SK-N-SH (cell line): ENCODE measurements around the gene FTCD. TPM values are rescaled to one million over a fixed set of nuclear protein-coding genes. Genes with fewer than 3 reads are reported as not detected.

Experiments
- CTCF ChIA-PET: fragments of 300-600, 350-600 bp; formaldehyde crosslinking; extraction: SDS; loops from one replicate; lab custom pipeline; 2021; lab: Yijun Ruan, JAX
- POLR2A ChIA-PET: fragments of 350-600 bp; sonication (Branson Sonifier 250); formaldehyde crosslinking; extraction: SDS; loops from one replicate; lab custom pipeline; 2020; ENCODE audit warnings: antibody characterized with exemption, inconsistent platforms; lab: Yijun Ruan, JAX
- DNase-seq: peaks from one replicate; pipeline ENCODE4 v3.0.0; 2012
- H2AFZ ChIP-seq: fragments of 200-600 bp; sonication (generic); 2 replicates; pipeline ENCODE4 v1.8.1; 2016; ENCODE audit warnings: antibody characterized with exemption, mild to moderate bottlenecking, low read depth
- H3F3A ChIP-seq: fragments of 200-600 bp; sonication (generic); replicated peaks from 2 replicates; pipeline ENCODE3; 2016; ENCODE audit warnings: antibody characterized with exemption, mild to moderate bottlenecking; ENCODE audit not compliant: insufficient read depth
- H3K27ac ChIP-seq, 2 experiments: fragments of 200-500 bp in 1 of 2; fragments of 200-600 bp in 1 of 2; sonication (Bioruptor generic) in 1 of 2; sonication (generic), shearing (Covaris generic) in 1 of 2; 2 replicates each; pipeline versions ENCODE4 v1.5.1 to v1.6.1; 2014 to 2016; ENCODE audit warnings: low read depth in 2 of 2, inconsistent platforms in 1 of 2, low read length in 1 of 2, mild to moderate bottlenecking in 1 of 2, mixed read lengths in 1 of 2
- H3K27me3 ChIP-seq: fragments of 200-600 bp; sonication (generic), shearing (Covaris generic); 2 replicates; pipeline ENCODE4 v1.6.1; 2016; ENCODE audit warnings: mixed run types; ENCODE audit not compliant: insufficient read depth
- H3K36me3 ChIP-seq, 2 experiments: fragments of 200-500 bp in 1 of 2; fragments of 200-600 bp in 1 of 2; sonication (Bioruptor generic) in 1 of 2; sonication (generic) in 1 of 2; replicated peaks in 1 of 2; 2 replicates each; pipeline versions ENCODE3 to v1.5.1; 2014 to 2016; ENCODE audit warnings: low read length in 1 of 2, mild to moderate bottlenecking in 1 of 2; ENCODE audit not compliant: insufficient read depth in 2 of 2, control insufficient read depth in 1 of 2
- H3K4me1 ChIP-seq, 2 experiments: fragments of 200-500 bp in 1 of 2; fragments of 200-600 bp in 1 of 2; sonication (Bioruptor generic) in 1 of 2; sonication (generic), shearing (Covaris generic) in 1 of 2; 2 replicates each; pipeline versions ENCODE4 v1.5.1 to v1.6.1; 2014 to 2016; ENCODE audit warnings: low read depth in 1 of 2, low read length in 1 of 2, mixed run types in 1 of 2; ENCODE audit not compliant: insufficient read depth in 2 of 2, control insufficient read depth in 1 of 2
- H3K4me2 ChIP-seq: fragments of 200-600 bp; sonication (generic), shearing (Covaris generic); 2 replicates; pipeline ENCODE4 v1.6.1; 2017; ENCODE audit warnings: mixed run types
- H3K4me3 ChIP-seq, 2 experiments: fragments of 200-500 bp in 1 of 2; fragments of 200-600 bp in 1 of 2; sonication (Bioruptor generic) in 1 of 2; sonication (generic), shearing (Covaris generic) in 1 of 2; 2 replicates each; pipeline versions ENCODE4 v1.5.1 to v1.8.1; 2014 to 2016; ENCODE audit warnings: low read depth in 2 of 2, inconsistent platforms in 1 of 2, low read length in 1 of 2, mild to moderate bottlenecking in 1 of 2, mixed read lengths in 1 of 2, moderate library complexity in 1 of 2
- H3K79me2 ChIP-seq: fragments of 200-600 bp; sonication (generic); 2 replicates; pipeline ENCODE4 v1.8.1; 2017; ENCODE audit warnings: mild to moderate bottlenecking; ENCODE audit not compliant: insufficient read depth
- H3K9ac ChIP-seq: fragments of 200-600 bp; sonication (generic); 2 replicates; pipeline ENCODE4 v1.6.1; 2017; ENCODE audit warnings: mixed run types
- H3K9me2 ChIP-seq: fragments of 200-600 bp; sonication (generic); 2 replicates; pipeline ENCODE4 v1.6.1; 2017; ENCODE audit warnings: mixed run types
- H3K9me3 ChIP-seq: fragments of 200-600 bp; sonication (generic); 2 replicates; pipeline ENCODE4 v1.6.1; 2017; ENCODE audit warnings: mixed run types, mild to moderate bottlenecking, moderate library complexity
- H4K20me1 ChIP-seq: fragments of 200-600 bp; sonication (generic); 2 replicates; pipeline ENCODE4 v1.6.1; 2017; ENCODE audit warnings: mild to moderate bottlenecking, mixed run types; ENCODE audit not compliant: insufficient read depth
- EZH2phosphoT487 ChIP-seq: fragments of 200-600 bp; sonication (generic); IDR thresholded peaks from 2 replicates; pipeline ENCODE4 v1.6.1; 2017; ENCODE audit warnings: low read depth, mixed run types, mild to moderate bottlenecking, antibody characterized with exemption, moderate library complexity, borderline replicate concordance
- JUND ChIP-seq: IDR thresholded peaks from 2 replicates; pipeline ENCODE4 v1.4.0; 2012
- POLR2AphosphoS5 ChIP-seq: IDR thresholded peaks from 2 replicates; pipeline ENCODE4 v1.6.1; 2012; ENCODE audit warnings: low read depth, low read length
- RXRA ChIP-seq: IDR thresholded peaks from 2 replicates; pipeline ENCODE4 v1.4.0; 2012; ENCODE audit warnings: low read depth, mild to moderate bottlenecking, borderline replicate concordance
- SIN3A ChIP-seq: IDR thresholded peaks from 2 replicates; pipeline ENCODE4 v1.6.1; 2012; ENCODE audit warnings: low read depth, mild to moderate bottlenecking, low read length, moderate library complexity, borderline replicate concordance
- WGBS: methylation state at CpG from one replicate; pipeline ENCODE4 v1.1.6; 2017; ENCODE audit warnings: low lambda C conversion rate; 5-methylcytosine and 5-hydroxymethylcytosine counted together
- polyA plus RNA-seq, 3 experiments: library from polyadenylated mRNA; depleted of rRNA; stranded (reverse); fragments of >200 nt; gene quantifications; 2 replicates each; pipeline ENCODE4 v1.2.3, GENCODE V29; 2012
- TF ChIP-seq, protein P1 (sequence below): fragments of 200-600 bp; sonication (generic); IDR thresholded peaks from 2 replicates; pipeline ENCODE4 v1.6.1; 2017; ENCODE audit warnings: antibody characterized with exemption, mild to moderate bottlenecking, moderate library complexity
- TF ChIP-seq, protein P2 (sequence below): fragments of 150-350 bp; IDR thresholded peaks from 2 replicates; pipeline ENCODE4 v1.6.1; 2016; ENCODE audit warnings: mild to moderate bottlenecking, low read depth, low read length

FTCD gene
- polyA plus RNA-seq, 1 of the 3 experiments (the other 2 are of a cell fraction), result 0.33 TPM

DNA sequence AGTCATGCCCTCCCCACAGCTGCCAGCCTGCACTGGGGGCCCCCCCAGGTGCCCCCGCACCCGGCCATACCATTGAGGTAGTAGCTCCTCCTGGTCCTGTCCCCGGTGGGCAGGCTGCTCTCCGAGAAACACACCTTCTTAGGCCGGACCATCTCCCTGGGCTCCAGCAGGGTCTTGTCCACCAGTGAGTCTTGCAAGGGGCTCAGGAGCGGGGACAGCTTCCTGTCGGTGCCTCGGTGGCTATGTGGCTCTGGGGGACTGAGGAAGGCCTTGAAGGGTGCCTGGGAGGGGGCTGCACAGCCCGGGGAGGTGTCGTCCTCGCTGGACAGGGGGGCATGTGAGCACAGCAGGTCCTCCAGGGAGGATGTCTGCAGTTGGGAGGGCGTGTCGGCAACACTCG lies 12.9 kb upstream of the FTCD start:
- CTCF ChIA-PET, result interaction anchor here (1.8 to 2.0 kb wide), 2 partner anchors 15 to 25 kb away, joined by 6 to 7 read pairs; no protein-coding TSS in a partner anchor

DNA sequence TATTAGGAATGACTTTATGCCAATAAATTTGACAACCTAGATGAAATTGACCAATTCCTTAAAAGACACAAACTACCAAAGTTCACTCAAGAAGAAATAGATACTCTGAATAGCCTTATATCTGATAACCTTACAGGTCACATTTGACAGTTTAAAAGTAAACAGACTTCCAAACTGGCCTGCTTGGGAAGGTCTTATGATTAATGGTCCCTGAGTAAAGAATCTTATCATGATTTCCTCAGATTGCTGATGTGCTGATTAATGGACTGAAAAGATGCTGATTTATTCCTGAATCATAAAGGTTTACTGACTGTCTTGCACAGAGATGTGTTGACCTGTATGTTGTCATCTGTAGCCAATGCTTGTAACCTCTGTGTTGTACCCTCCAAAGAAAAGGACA lies 9.7 kb upstream of the FTCD start:
- no peak for DNase-seq
- CTCF ChIA-PET, result no interaction called here
- no peaks in the 10 kb centered on the region; the same call in 1 of the 2 replicates for H3K9me2 ChIP-seq

More for the DNA sequence above, 12.9 kb upstream of the FTCD start:
- no peak overlapping the region for H3K4me2 ChIP-seq
- WGBS, result 63% methylated on average over 9 of the region's 14 CpGs
- H3K9me2 ChIP-seq, result no peaks in the 10 kb centered on the region; the same call in 1 of the 2 replicates
- no peaks in the 10 kb centered on the region for H3K36me3 ChIP-seq
- H3K79me2 ChIP-seq, result no peaks in the 10 kb centered on the region
- no peaks in the 10 kb centered on the region for H3K4me1 ChIP-seq
- no peak overlapping the region for H2AFZ ChIP-seq
- no peaks in the 10 kb centered on the region for H3K27me3 ChIP-seq
- no peak overlapping the region for H3K4me3 ChIP-seq
- no peak overlapping the region for H3K9ac ChIP-seq
- H4K20me1 ChIP-seq, result no peaks in the 10 kb centered on the region
- no peak for DNase-seq
- TF ChIP-seq SIN3A (no peak), EZH2phosphoT487 (no peak), POLR2AphosphoS5 (no peak), RXRA (no peak)
- no peaks in the 10 kb centered on the region for H3K9me3 ChIP-seq
- POLR2A ChIA-PET, result no interaction called here
- H3K27ac ChIP-seq, result no peak overlapping the region
- no peaks in the 10 kb centered on the region for H3F3A ChIP-seq

More for the DNA sequence above, 9.7 kb upstream of the FTCD start:
- POLR2A ChIA-PET, result no interaction called here
- Histone ChIP-seq H3K79me2 (no peaks in the 10 kb centered on the region), H3K4me2 (no peak overlapping the region), H2AFZ (no peak overlapping the region), H3K4me1 (no peaks in the 10 kb centered on the region), H3K4me3 (no peak overlapping the region), H4K20me1 (no peaks in the 10 kb centered on the region), H3K27ac (no peak overlapping the region), H3K36me3 (no peaks in the 10 kb centered on the region), H3K27me3 (no peaks in the 10 kb centered on the region), H3K9ac (no peak overlapping the region), H3F3A (no peaks in the 10 kb centered on the region), H3K9me3 (no peaks in the 10 kb centered on the region)
- TF ChIP-seq, protein P1, sequence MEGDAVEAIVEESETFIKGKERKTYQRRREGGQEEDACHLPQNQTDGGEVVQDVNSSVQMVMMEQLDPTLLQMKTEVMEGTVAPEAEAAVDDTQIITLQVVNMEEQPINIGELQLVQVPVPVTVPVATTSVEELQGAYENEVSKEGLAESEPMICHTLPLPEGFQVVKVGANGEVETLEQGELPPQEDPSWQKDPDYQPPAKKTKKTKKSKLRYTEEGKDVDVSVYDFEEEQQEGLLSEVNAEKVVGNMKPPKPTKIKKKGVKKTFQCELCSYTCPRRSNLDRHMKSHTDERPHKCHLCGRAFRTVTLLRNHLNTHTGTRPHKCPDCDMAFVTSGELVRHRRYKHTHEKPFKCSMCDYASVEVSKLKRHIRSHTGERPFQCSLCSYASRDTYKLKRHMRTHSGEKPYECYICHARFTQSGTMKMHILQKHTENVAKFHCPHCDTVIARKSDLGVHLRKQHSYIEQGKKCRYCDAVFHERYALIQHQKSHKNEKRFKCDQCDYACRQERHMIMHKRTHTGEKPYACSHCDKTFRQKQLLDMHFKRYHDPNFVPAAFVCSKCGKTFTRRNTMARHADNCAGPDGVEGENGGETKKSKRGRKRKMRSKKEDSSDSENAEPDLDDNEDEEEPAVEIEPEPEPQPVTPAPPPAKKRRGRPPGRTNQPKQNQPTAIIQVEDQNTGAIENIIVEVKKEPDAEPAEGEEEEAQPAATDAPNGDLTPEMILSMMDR, result no peak
- TF ChIP-seq, protein P2, sequence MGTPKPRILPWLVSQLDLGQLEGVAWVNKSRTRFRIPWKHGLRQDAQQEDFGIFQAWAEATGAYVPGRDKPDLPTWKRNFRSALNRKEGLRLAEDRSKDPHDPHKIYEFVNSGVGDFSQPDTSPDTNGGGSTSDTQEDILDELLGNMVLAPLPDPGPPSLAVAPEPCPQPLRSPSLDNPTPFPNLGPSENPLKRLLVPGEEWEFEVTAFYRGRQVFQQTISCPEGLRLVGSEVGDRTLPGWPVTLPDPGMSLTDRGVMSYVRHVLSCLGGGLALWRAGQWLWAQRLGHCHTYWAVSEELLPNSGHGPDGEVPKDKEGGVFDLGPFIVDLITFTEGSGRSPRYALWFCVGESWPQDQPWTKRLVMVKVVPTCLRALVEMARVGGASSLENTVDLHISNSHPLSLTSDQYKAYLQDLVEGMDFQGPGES, result no peak
- no peak for TF ChIP-seq JUND
